CD14-positive monocyte (primary cell): ENCODE results near the gene ADK. TPM values are rescaled to one million over a fixed set of nuclear protein-coding genes. Genes with fewer than 3 reads are reported as not detected.

Source experiments
- DNase-seq, 3 donors: peaks; one replicate each; pipeline ENCODE4 v3.0.0-alpha.2; 2011 to 2022
- H2AFZ ChIP-seq: 2 replicates; pipeline ENCODE4 v1.6.0; 2012; ENCODE audit warnings: mild to moderate bottlenecking, low read depth, low read length, inconsistent platforms; ENCODE audit not compliant: insufficient read depth, poor library complexity, severe bottlenecking
- H3K27ac ChIP-seq, 2 donors: 1 replicate in 1 of 2; 2 replicates in 1 of 2; pipeline ENCODE4 v1.5.1; 2012 to 2013; ENCODE audit warnings: low read length in 2 of 2, control low read depth in 1 of 2, inconsistent platforms in 1 of 2, low read depth in 1 of 2, mild to moderate bottlenecking in 1 of 2
- H3K27me3 ChIP-seq, 2 donors: one replicate each; pipeline versions ENCODE4 v1.6.0 to v1.6.1; 2011 to 2013; ENCODE audit warnings: low read length in 2 of 2; ENCODE audit not compliant: control insufficient read depth in 2 of 2, insufficient read depth in 2 of 2
- H3K36me3 ChIP-seq, 2 donors: replicated peaks in 1 of 2; 1 replicate in 1 of 2; 2 replicates in 1 of 2; pipeline versions ENCODE4 v1.5.1 to v1.6.1; 2012 to 2013; ENCODE audit warnings: low read length in 2 of 2, control low read depth in 1 of 2, inconsistent platforms in 1 of 2, mild to moderate bottlenecking in 1 of 2; ENCODE audit not compliant: insufficient read depth in 2 of 2, control insufficient read depth in 1 of 2
- H3K4me1 ChIP-seq, 2 donors: 1 replicate in 1 of 2; 2 replicates in 1 of 2; pipeline versions ENCODE4 v1.5.1 to v1.6.1; 2012 to 2013; ENCODE audit warnings: low read length in 2 of 2, control low read depth in 1 of 2, inconsistent platforms in 1 of 2, mild to moderate bottlenecking in 1 of 2, moderate library complexity in 1 of 2; ENCODE audit not compliant: insufficient read depth in 2 of 2, control insufficient read depth in 1 of 2
- H3K4me2 ChIP-seq: replicated peaks from 2 replicates; pipeline ENCODE3; 2012; ENCODE audit warnings: low read length, moderate library complexity, mild to moderate bottlenecking; ENCODE audit not compliant: poor library complexity, severe bottlenecking; ENCODE audit errors: extremely low read depth
- H3K4me3 ChIP-seq, 3 experiments: fragments of 200-600 bp in 1 of 3; sonication (generic) in 1 of 3; replicated peaks in 1 of 3; 1 replicate in 2 of 3; 2 replicates in 1 of 3; pipeline ENCODE4 v1.5.1; 2011 to 2013; ENCODE audit warnings: low read length in 3 of 3, mild to moderate bottlenecking in 3 of 3, control low read depth in 2 of 3, low read depth in 2 of 3, inconsistent platforms in 1 of 3, moderate library complexity in 1 of 3
- H3K79me2 ChIP-seq: 2 replicates; pipeline ENCODE4 v1.6.0; 2012; ENCODE audit warnings: mild to moderate bottlenecking, control low read depth, inconsistent platforms, low read length, moderate library complexity; ENCODE audit not compliant: insufficient read depth
- H3K9ac ChIP-seq: 2 replicates; pipeline ENCODE4 v1.6.0; 2017; ENCODE audit warnings: low read length, mild to moderate bottlenecking; ENCODE audit not compliant: insufficient read depth, poor library complexity, severe bottlenecking
- H3K9me3 ChIP-seq, 2 donors: replicated peaks in 1 of 2; 1 replicate in 1 of 2; 2 replicates in 1 of 2; pipeline versions ENCODE4 v1.5.1 to v1.6.1; 2012 to 2013; ENCODE audit warnings: low read length in 2 of 2, control low read depth in 1 of 2; ENCODE audit not compliant: control insufficient read depth in 1 of 2, insufficient read depth in 1 of 2
- H4K20me1 ChIP-seq: 2 replicates; pipeline ENCODE4 v1.6.0; 2012; ENCODE audit warnings: mild to moderate bottlenecking, low read length, control low read depth, moderate library complexity; ENCODE audit not compliant: insufficient read depth
- H3K27ac Mint-ChIP-seq, 7 donors: one replicate each; pipeline ENCODE4 v1.8.0; 2020; ENCODE audit warnings: mild to moderate bottlenecking in 7 of 7, mixed read lengths in 7 of 7, moderate library complexity in 6 of 7, inconsistent platforms in 2 of 7
- H3K27me3 Mint-ChIP-seq, 3 donors: one replicate each; pipeline ENCODE4 v1.8.0; 2021 to 2022; ENCODE audit warnings: low read depth in 3 of 3, mild to moderate bottlenecking in 3 of 3, mixed read lengths in 3 of 3, moderate library complexity in 3 of 3, inconsistent platforms in 1 of 3
- H3K36me3 Mint-ChIP-seq, 2 donors: one replicate each; pipeline ENCODE4 v1.8.0; 2020; ENCODE audit warnings: mixed read lengths in 2 of 2, inconsistent platforms in 1 of 2, mild to moderate bottlenecking in 1 of 2
- H3K4me1 Mint-ChIP-seq: one replicate; pipeline ENCODE4 v1.8.0; 2020; ENCODE audit warnings: mild to moderate bottlenecking, mixed read lengths
- H3K4me3 Mint-ChIP-seq, 2 donors: one replicate each; pipeline ENCODE4 v1.8.0; 2020; ENCODE audit warnings: mild to moderate bottlenecking in 2 of 2, mixed read lengths in 2 of 2, moderate library complexity in 1 of 2
- H3K9me3 Mint-ChIP-seq, 7 donors: one replicate each; pipeline ENCODE4 v1.8.0; 2020 to 2022; ENCODE audit warnings: mixed read lengths in 7 of 7, mild to moderate bottlenecking in 6 of 7, moderate library complexity in 6 of 7, inconsistent platforms in 2 of 7
- CTCF ChIP-seq: fragments of 200-600 bp; IDR thresholded peaks from one replicate; pipeline ENCODE4 v1.8.0; 2022; ENCODE audit warnings: antibody characterized with exemption, mild to moderate bottlenecking
- WGBS: methylation state at CpG from one replicate; pipeline ENCODE4 v1.1.5; 2013; ENCODE audit warnings: missing lambda C conversion rate; ENCODE audit not compliant: insufficient coverage; 5-methylcytosine and 5-hydroxymethylcytosine counted together
- intact Hi-C, 2 donors: fragments of 100-400 bp; cut with micrococcal nuclease; formaldehyde crosslinking; loops; one replicate each; pipeline versions ENCODE4 v1.15.0 to v1.15.1; 2023
- polyA plus RNA-seq, 3 donors: library from polyadenylated mRNA; depleted of rRNA in 1 of 3; unstranded in 2 of 3; stranded (reverse) in 1 of 3; fragments of 300-500 nt in 2 of 3; fragments of >200 nt in 1 of 3; fragmentation: Illumina TruSeq in 2 of 3; gene quantifications; 1 replicate in 2 of 3; 2 replicates in 1 of 3; pipeline ENCODE4 v1.2.3, GENCODE V29; 2012 to 2021

The ADK gene
- polyA plus RNA-seq, 3 donors: 6.4 to 38.2 (median 35.7) TPM

DNA sequence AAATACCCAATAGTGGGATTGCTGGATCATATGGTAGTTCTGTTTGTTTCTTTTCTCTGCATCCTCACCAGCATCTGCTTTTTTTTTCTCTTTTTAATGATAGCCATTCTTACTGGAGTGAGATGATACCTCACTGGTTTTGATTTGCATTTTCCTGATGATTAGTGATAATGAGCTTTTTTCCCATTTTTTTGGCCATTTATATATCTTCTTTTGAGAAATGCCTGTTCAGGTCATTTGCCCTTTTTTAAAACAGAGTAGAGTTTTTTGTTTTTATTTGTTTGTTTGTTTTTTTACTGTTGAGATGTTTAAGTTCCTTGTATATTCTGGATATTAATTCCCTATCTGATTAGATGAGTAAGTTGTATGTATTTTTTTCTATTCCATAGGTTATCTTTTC is 469.6 kb downstream of the ADK start:
- Histone ChIP-seq H2AFZ (no peak overlapping the region), H3K9ac (no peak overlapping the region), H3K27me3 (no peaks in the 10 kb centered on the region), H3K4me3 (no peak overlapping the region), H3K4me2 (no peak overlapping the region), H3K4me1 (no peaks in the 10 kb centered on the region), H3K79me2 (no peaks in the 10 kb centered on the region), H3K27ac (no peak overlapping the region), H3K9me3 (peaks cover 0 to 16% of the 10 kb centered on the region in 2 donors), H3K36me3 (peaks cover 0 to 4% of the 10 kb centered on the region in 2 donors), H4K20me1 (no peaks in the 10 kb centered on the region)
- H3K4me1 Mint-ChIP-seq: no peaks in the 10 kb centered on the region
- no peak for DNase-seq
- peaks cover 15 to 40% (median 27%) of the 10 kb centered on the region in 7 donors for H3K9me3 Mint-ChIP-seq
- H3K27me3 Mint-ChIP-seq: no peaks in the 10 kb centered on the region
- H3K36me3 Mint-ChIP-seq: peaks cover 24 to 40% of the 10 kb centered on the region in 2 donors
- no peak for TF ChIP-seq CTCF
- no peak overlapping the region for H3K27ac Mint-ChIP-seq
- H3K4me3 Mint-ChIP-seq: no peak overlapping the region
- intact Hi-C loops: no loop called here

- H3K27ac ChIP-seq: no peak overlapping the region
Observed at GRCh38 chr10:74623786-74624185, 472.8 kb downstream of the ADK start.

More at GRCh38 chr10:74623786-74624185, 472.8 kb downstream of the ADK start:
- no peak for DNase-seq
- H3K27me3 Mint-ChIP-seq: no peaks in the 10 kb centered on the region
- no peaks in the 10 kb centered on the region for H3K27me3 ChIP-seq
- H3K9me3 Mint-ChIP-seq: peaks cover 14 to 33% (median 19%) of the 10 kb centered on the region in 7 donors
- peaks cover 12 to 23% of the 10 kb centered on the region in 2 donors for H3K36me3 Mint-ChIP-seq
- no peak overlapping the region for H3K4me3 ChIP-seq
- H3K9me3 ChIP-seq: peaks cover 0 to 10% of the 10 kb centered on the region in 2 donors
- H2AFZ ChIP-seq: no peak overlapping the region
- H3K4me1 Mint-ChIP-seq: no peaks in the 10 kb centered on the region
- no peaks in the 10 kb centered on the region for H3K4me1 ChIP-seq
- H3K27ac Mint-ChIP-seq: no peak overlapping the region
- H3K9ac ChIP-seq: no peak overlapping the region
- H3K4me3 Mint-ChIP-seq: no peak overlapping the region
- H3K4me2 ChIP-seq: no peak overlapping the region
- no CpG with 5 or more reads among the region's 2 CpGs for WGBS
- intact Hi-C loops: no loop called here
- no peak for TF ChIP-seq CTCF
- no peaks in the 10 kb centered on the region for H4K20me1 ChIP-seq
- no peaks in the 10 kb centered on the region for H3K79me2 ChIP-seq
- H3K36me3 ChIP-seq: no peaks in the 10 kb centered on the region
